Peyer's patch (tissue), 4 donors: ENCODE data around the gene TCF15.

ENCODE experiments used
- POLR2A ChIP-seq, 2 donors: fragments of 450-650 bp; IDR thresholded peaks; one replicate each; pipeline ENCODE4 v1.5.1; 2017; ENCODE audit warnings: antibody characterized with exemption in 2 of 2, mild to moderate bottlenecking in 2 of 2, moderate library complexity in 2 of 2
- TF ChIP-seq, protein P1 (sequence below), 6 experiments: fragments of 450-650 bp in 4 of 6; fragments of 200-600 bp in 2 of 6; sonication (generic) in 1 of 6; IDR thresholded peaks; one replicate each; pipeline ENCODE4 v1.5.1; 2017 to 2019; ENCODE audit warnings: antibody characterized with exemption in 6 of 6, mild to moderate bottlenecking in 3 of 6, moderate library complexity in 1 of 6

DNA sequence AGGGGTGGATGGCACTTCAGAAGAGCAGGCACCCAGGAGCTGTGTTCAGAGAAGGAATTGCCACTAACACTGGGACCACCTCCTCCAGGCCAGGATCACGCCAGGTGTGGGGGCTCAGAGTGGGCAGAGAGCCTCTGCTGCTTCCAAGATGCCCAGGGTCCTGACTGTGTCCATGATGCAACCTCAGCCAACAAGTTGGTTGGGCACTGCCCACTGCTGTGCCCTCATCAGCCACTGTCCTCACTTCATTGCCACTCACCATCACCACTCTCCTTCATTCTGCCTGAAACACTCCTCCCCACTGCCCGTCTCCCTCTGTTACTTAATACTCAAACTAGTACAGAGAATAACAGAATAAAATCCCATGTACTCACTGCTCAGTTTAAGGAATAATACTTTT is 16.5 kb upstream of the TCF15 start:
- TF ChIP-seq POLR2A (IDR thresholded peaks at IDR 0.05): no peak
- TF ChIP-seq, protein P1, sequence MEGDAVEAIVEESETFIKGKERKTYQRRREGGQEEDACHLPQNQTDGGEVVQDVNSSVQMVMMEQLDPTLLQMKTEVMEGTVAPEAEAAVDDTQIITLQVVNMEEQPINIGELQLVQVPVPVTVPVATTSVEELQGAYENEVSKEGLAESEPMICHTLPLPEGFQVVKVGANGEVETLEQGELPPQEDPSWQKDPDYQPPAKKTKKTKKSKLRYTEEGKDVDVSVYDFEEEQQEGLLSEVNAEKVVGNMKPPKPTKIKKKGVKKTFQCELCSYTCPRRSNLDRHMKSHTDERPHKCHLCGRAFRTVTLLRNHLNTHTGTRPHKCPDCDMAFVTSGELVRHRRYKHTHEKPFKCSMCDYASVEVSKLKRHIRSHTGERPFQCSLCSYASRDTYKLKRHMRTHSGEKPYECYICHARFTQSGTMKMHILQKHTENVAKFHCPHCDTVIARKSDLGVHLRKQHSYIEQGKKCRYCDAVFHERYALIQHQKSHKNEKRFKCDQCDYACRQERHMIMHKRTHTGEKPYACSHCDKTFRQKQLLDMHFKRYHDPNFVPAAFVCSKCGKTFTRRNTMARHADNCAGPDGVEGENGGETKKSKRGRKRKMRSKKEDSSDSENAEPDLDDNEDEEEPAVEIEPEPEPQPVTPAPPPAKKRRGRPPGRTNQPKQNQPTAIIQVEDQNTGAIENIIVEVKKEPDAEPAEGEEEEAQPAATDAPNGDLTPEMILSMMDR (IDR thresholded peaks at IDR 0.05): no peak
